Stomach (tissue), 9 donors: Measurements from ENCODE around the gene GPR83. TPM values are rescaled to one million over a fixed set of nuclear protein-coding genes. Genes with fewer than 3 reads are reported as not detected.
A peak's percentile ranks its signal among the peaks of the same experiment; 100 is the strongest.

Experiments
- DNase-seq, 2 donors: peaks; one replicate each; pipeline versions ENCODE4 v3.0.0 to v3.0.0-alpha.2; 2013 to 2019
- H3K27ac ChIP-seq, 5 donors: fragments of 200-600 bp in 4 of 5; sonication (generic) in 4 of 5; one replicate each; pipeline ENCODE4 v1.5.1; 2013 to 2019; ENCODE audit warnings: mild to moderate bottlenecking in 1 of 5, moderate library complexity in 1 of 5
- H3K27me3 ChIP-seq, 3 donors: fragments of 200-600 bp; sonication (generic); one replicate each; pipeline ENCODE4 v1.5.1; 2017 to 2019; ENCODE audit warnings: mixed run types in 1 of 3
- H3K36me3 ChIP-seq, 4 donors: fragments of 200-600 bp; sonication (generic); 1 replicate in 3 of 4; 2 replicates in 1 of 4; pipeline ENCODE4 v1.5.1; 2016 to 2019
- H3K4me1 ChIP-seq, 4 donors: fragments of 200-600 bp; sonication (generic); one replicate each; pipeline ENCODE4 v1.5.1; 2016 to 2019
- H3K4me3 ChIP-seq, 4 donors: fragments of 200-600 bp; sonication (generic) in 3 of 4; one replicate each; pipeline ENCODE4 v1.5.1; 2016 to 2019; ENCODE audit warnings: mild to moderate bottlenecking in 1 of 4
- H3K9me3 ChIP-seq, 4 donors: fragments of 200-600 bp; sonication (generic); one replicate each; pipeline ENCODE4 v1.5.1; 2016 to 2019
- EP300 ChIP-seq: sonication (generic); formaldehyde crosslinking; IDR thresholded peaks from one replicate; pipeline ENCODE4 v1.6.1; 2017; ENCODE audit warnings: antibody characterized with exemption
- POLR2A ChIP-seq, 4 donors: fragments of 450-650 bp; IDR thresholded peaks; one replicate each; pipeline ENCODE4 v1.6.1; 2016; ENCODE audit warnings: antibody characterized with exemption in 4 of 4, control low read depth in 2 of 4, mild to moderate bottlenecking in 1 of 4, moderate library complexity in 1 of 4
- POLR2AphosphoS5 ChIP-seq, 3 donors: sonication (generic); formaldehyde crosslinking; IDR thresholded peaks; one replicate each; pipeline ENCODE4 v1.6.1; 2016; ENCODE audit warnings: antibody characterized with exemption in 3 of 3
- WGBS, 5 donors: extraction: QIAGEN DNeasy Blood & Tissue Kit in 3 of 5; methylation state at CpG; one replicate each; pipeline versions ENCODE4 v1.1.5 to v1.1.7; 2013 to 2018; 5-methylcytosine and 5-hydroxymethylcytosine counted together
- intact Hi-C: fragments of 100-400 bp; cut with DNase I; formaldehyde crosslinking; loops from one replicate; pipeline ENCODE4 v1.15.1; 2023; ENCODE audit warnings: low total_unique reads
- polyA plus RNA-seq, 3 donors: library from polyadenylated mRNA; stranded (reverse); fragments of 200-250 nt; gene quantifications; one replicate each; pipeline ENCODE4 v1.2.3, GENCODE V29; 2013
- total RNA-seq, 5 donors: library from RNA; depleted of rRNA; stranded (reverse); fragments of >200 nt; gene quantifications; one replicate each; pipeline versions ENCODE4 v1.1.0 to v1.2.3, GENCODE V29; 2014 to 2016
- TF ChIP-seq, protein P1 (sequence below), 7 experiments: fragments of 450-650 bp in 4 of 7; fragments of 200-600 bp in 3 of 7; sonication (generic) in 3 of 7; IDR thresholded peaks; one replicate each; pipeline ENCODE4 v1.5.1; 2016 to 2019; ENCODE audit warnings: antibody characterized with exemption in 7 of 7, control low read depth in 2 of 7, mild to moderate bottlenecking in 1 of 7
- donor health status: healthy with polysubstance abuse.
- donor health status: Bipolar disorder and iron deficiency.
- donor health status: healthy.

GPR83 gene
- total and polyA plus RNA-seq, 8 donors = under 0.01 to 0.05 TPM; not detected in 6

DNA sequence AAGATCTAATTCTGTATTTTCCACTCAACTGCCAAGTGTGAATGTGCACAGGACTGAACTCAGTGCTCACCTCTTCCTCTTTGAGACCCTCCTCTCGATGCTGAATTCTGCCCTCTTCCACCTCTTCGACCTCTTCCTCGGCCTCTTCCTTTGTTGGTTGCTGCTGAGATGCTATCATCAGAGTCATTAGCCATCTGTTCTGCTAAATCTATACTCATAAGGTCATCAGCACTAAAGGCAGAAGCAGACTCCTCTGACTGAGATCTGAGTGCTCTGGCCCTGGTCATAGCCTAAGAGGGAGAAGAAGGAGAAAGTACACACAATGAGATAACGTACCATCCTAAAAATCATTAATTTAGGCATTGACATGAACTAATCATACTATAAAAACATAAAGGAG, 45.9 kb upstream of the GPR83 start:
- TF ChIP-seq EP300 = no peak
- no peak for TF ChIP-seq POLR2AphosphoS5 (IDR thresholded peaks at IDR 0.05)
- TF ChIP-seq, protein P1, sequence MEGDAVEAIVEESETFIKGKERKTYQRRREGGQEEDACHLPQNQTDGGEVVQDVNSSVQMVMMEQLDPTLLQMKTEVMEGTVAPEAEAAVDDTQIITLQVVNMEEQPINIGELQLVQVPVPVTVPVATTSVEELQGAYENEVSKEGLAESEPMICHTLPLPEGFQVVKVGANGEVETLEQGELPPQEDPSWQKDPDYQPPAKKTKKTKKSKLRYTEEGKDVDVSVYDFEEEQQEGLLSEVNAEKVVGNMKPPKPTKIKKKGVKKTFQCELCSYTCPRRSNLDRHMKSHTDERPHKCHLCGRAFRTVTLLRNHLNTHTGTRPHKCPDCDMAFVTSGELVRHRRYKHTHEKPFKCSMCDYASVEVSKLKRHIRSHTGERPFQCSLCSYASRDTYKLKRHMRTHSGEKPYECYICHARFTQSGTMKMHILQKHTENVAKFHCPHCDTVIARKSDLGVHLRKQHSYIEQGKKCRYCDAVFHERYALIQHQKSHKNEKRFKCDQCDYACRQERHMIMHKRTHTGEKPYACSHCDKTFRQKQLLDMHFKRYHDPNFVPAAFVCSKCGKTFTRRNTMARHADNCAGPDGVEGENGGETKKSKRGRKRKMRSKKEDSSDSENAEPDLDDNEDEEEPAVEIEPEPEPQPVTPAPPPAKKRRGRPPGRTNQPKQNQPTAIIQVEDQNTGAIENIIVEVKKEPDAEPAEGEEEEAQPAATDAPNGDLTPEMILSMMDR (IDR thresholded peaks at IDR 0.05) = no peak
- TF ChIP-seq POLR2A (IDR thresholded peaks at IDR 0.05) = no peak
- peaks cover 20 to 55% (median 48%) of the 10 kb centered on the region in 4 donors for H3K36me3 ChIP-seq
- peaks cover 0 to 13% (median 0%) of the 10 kb centered on the region in 4 donors for H3K4me1 ChIP-seq
- H3K9me3 ChIP-seq = no peaks in the 10 kb centered on the region
- H3K4me3 ChIP-seq = no peak overlapping the region
- intact Hi-C loops = no loop called here
- DNase-seq = no peak
- WGBS, 5 donors = 86 to 92% (median 90%) methylated on average over 4 of the region's 4 CpGs
- H3K27ac ChIP-seq = no peak overlapping the region
- H3K27me3 ChIP-seq = no peaks in the 10 kb centered on the region

GRCh38 chr11:94445641-94446040, 44.4 kb upstream of the GPR83 start:
- TF ChIP-seq POLR2AphosphoS5 (IDR thresholded peaks at IDR 0.05) (no peak), EP300 (no peak), POLR2A (IDR thresholded peaks at IDR 0.05) (no peak)
- TF ChIP-seq, protein P1 (IDR thresholded peaks at IDR 0.05) = no peak

GRCh38 chr11:94433049-94433448, 31.8 kb upstream of the GPR83 start:
- WGBS, 5 donors = 11 to 34% (median 20%) methylated on average over 1 of the region's 1 CpG
- H3K36me3 ChIP-seq = peaks cover 28 to 88% (median 76%) of the 10 kb centered on the region in 4 donors
- H3K4me1 ChIP-seq = no peaks in the 10 kb centered on the region
- H3K9me3 ChIP-seq = peaks cover 0 to 12% (median 4%) of the 10 kb centered on the region in 4 donors
- no peak overlapping the region for H3K27ac ChIP-seq
- TF ChIP-seq POLR2A (IDR thresholded peaks at IDR 0.05) = no peak
- no peak for TF ChIP-seq POLR2AphosphoS5 (IDR thresholded peaks at IDR 0.05)
- TF ChIP-seq, protein P1 (IDR thresholded peaks at IDR 0.05) = no peak
- TF ChIP-seq EP300 = no peak
- DNase-seq = peak in 1 of 2 donors; percentile 5
- no peak overlapping the region for H3K4me3 ChIP-seq
- intact Hi-C loops = no loop called here
- H3K27me3 ChIP-seq = no peaks in the 10 kb centered on the region

More at GRCh38 chr11:94445641-94446040, 44.4 kb upstream of the GPR83 start:
- Histone ChIP-seq H3K36me3 (peaks cover 20 to 63% (median 58%) of the 10 kb centered on the region in 4 donors), H3K27me3 (no peaks in the 10 kb centered on the region), H3K9me3 (no peaks in the 10 kb centered on the region), H3K4me3 (no peak overlapping the region), H3K4me1 (peaks cover 0 to 13% (median 0%) of the 10 kb centered on the region in 4 donors), H3K27ac (no peak overlapping the region)
- intact Hi-C loops = no loop called here
- DNase-seq = no peak
- WGBS, 5 donors = 90 to 96% (median 93%) methylated on average over 1 of the region's 1 CpG

- intact Hi-C loops = no loop called here
- H3K36me3 ChIP-seq = peaks cover 11 to 91% (median 79%) of the 10 kb centered on the region in 4 donors
- H3K27me3 ChIP-seq = no peaks in the 10 kb centered on the region
- no peak for DNase-seq
- TF ChIP-seq POLR2A (IDR thresholded peaks at IDR 0.05) = no peak
- 86 to 95% (median 93%) methylated on average over 2 of the region's 2 CpGs for WGBS, 5 donors
- H3K9me3 ChIP-seq = peaks cover 0 to 14% (median 5%) of the 10 kb centered on the region in 4 donors
- H3K4me3 ChIP-seq = no peak overlapping the region
- H3K4me1 ChIP-seq = no peaks in the 10 kb centered on the region
- H3K27ac ChIP-seq = no peak overlapping the region
Observed at GRCh38 chr11:94424662-94425061, 23.4 kb upstream of the GPR83 start.

GRCh38 chr11:94424011-94424410, 22.8 kb upstream of the GPR83 start:
- TF ChIP-seq, protein P1 (IDR thresholded peaks at IDR 0.05) = no peak
- TF ChIP-seq POLR2AphosphoS5 (IDR thresholded peaks at IDR 0.05) (no peak), POLR2A (IDR thresholded peaks at IDR 0.05) (no peak), EP300 (no peak)
- 55 to 86% (median 82%) methylated on average over 2 of the region's 2 CpGs for WGBS, 5 donors
- no peak for DNase-seq
- Histone ChIP-seq H3K4me1 (no peaks in the 10 kb centered on the region), H3K4me3 (no peak overlapping the region), H3K36me3 (peaks cover 5 to 91% (median 78%) of the 10 kb centered on the region in 4 donors), H3K27me3 (no peaks in the 10 kb centered on the region), H3K9me3 (peaks cover 0 to 11% (median 5%) of the 10 kb centered on the region in 4 donors), H3K27ac (no peak overlapping the region)
- intact Hi-C loops = no loop called here
